ENCODE measurements around the gene RELN. TPM values are rescaled to one million over a fixed set of nuclear protein-coding genes. Genes with fewer than 3 reads are reported as not detected.

Gene RELN
- total and polyA plus RNA-seq, 8 donors: 0.08 to 1.4 (median 0.64) TPM

GRCh38 chr7:103549786-103550185 is 439.7 kb downstream of the RELN start:
- 65 to 77% methylated on average over 2 of the region's 2 CpGs for WGBS, 2 donors
- intact Hi-C loops (cut with DNase I): no loop called here
- H3K27ac ChIP-seq: no peak overlapping the region
- FAIRE-seq: no peak
- no peaks in the 10 kb centered on the region for H3K4me1 ChIP-seq
- no peak for DNase-seq
- no peaks in the 10 kb centered on the region for H3K9me3 ChIP-seq
- TF ChIP-seq, protein P1, sequence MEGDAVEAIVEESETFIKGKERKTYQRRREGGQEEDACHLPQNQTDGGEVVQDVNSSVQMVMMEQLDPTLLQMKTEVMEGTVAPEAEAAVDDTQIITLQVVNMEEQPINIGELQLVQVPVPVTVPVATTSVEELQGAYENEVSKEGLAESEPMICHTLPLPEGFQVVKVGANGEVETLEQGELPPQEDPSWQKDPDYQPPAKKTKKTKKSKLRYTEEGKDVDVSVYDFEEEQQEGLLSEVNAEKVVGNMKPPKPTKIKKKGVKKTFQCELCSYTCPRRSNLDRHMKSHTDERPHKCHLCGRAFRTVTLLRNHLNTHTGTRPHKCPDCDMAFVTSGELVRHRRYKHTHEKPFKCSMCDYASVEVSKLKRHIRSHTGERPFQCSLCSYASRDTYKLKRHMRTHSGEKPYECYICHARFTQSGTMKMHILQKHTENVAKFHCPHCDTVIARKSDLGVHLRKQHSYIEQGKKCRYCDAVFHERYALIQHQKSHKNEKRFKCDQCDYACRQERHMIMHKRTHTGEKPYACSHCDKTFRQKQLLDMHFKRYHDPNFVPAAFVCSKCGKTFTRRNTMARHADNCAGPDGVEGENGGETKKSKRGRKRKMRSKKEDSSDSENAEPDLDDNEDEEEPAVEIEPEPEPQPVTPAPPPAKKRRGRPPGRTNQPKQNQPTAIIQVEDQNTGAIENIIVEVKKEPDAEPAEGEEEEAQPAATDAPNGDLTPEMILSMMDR (IDR thresholded peaks at IDR 0.05): no peak
- no peak overlapping the region for H3K4me3 ChIP-seq
- no peaks in the 10 kb centered on the region for H3K27me3 ChIP-seq
- ATAC-seq: no peak
- H3K36me3 ChIP-seq: no peaks in the 10 kb centered on the region

DNA sequence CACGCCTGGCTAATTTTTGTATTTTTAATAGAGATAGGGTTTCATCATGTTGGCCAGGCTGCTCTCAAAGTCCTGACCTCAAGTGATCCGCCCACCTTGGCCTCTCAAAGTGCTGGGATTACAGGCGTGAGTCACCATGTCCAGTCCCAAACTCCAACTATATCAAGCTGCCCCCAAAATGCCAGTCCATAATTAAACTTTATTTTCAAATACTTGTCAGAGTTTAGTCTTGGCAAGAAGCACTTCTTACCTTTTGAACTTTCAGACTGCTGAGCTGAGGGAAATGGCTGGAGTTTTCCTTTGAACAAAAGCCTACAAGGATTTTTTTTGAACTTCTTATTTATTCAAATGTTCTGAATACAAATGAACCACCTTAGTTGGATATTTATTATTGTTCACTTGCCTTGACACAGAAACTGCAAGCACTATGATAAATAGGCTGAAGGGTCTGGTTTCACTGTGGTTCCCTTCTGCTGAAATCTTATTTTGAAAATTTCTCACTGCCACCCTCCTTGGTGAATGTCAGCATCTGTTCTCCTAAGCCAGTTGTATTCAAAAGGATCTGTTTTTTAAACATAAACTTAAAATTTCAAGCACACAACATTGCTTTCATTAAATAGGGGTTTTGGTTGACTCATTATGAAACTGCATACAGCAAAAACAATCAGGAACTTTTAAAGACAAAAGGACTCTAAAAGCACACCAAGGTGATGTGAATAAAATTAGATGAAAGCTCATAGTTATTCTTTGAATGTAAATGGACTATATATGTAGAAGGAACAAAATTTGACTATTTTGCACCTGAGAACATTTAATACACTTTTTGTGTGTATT is 441.8 kb downstream of the RELN start:
- Histone ChIP-seq H3K4me3 (no peak overlapping the region), H3K27me3 (no peaks in the 10 kb centered on the region), H3K4me1 (no peaks in the 10 kb centered on the region), H3K36me3 (no peaks in the 10 kb centered on the region), H3K9me3 (no peaks in the 10 kb centered on the region), H3K27ac (no peak overlapping the region)
- FAIRE-seq (no peak), DNase-seq (no peak), ATAC-seq (no peak)
- intact Hi-C loops (cut with DNase I): no loop called here
- WGBS, 2 donors: 81 to 90% methylated on average over 3 of the region's 3 CpGs
- TF ChIP-seq, protein P1 (IDR thresholded peaks at IDR 0.05): no peak

GRCh38 chr7:103542470-103542869 is 447.0 kb downstream of the RELN start:
- ATAC-seq (no peak), FAIRE-seq (no peak), DNase-seq (no peak)
- H3K4me1 ChIP-seq: no peaks in the 10 kb centered on the region
- no peaks in the 10 kb centered on the region for H3K9me3 ChIP-seq
- no peak overlapping the region for H3K4me3 ChIP-seq
- H3K36me3 ChIP-seq: no peaks in the 10 kb centered on the region
- intact Hi-C loops (cut with DNase I): no loop called here
- 73 to 75% methylated on average over 5 of the region's 5 CpGs for WGBS, 2 donors
- no peak overlapping the region for H3K27ac ChIP-seq
- no peaks in the 10 kb centered on the region for H3K27me3 ChIP-seq
- TF ChIP-seq, protein P1 (IDR thresholded peaks at IDR 0.05): no peak

GRCh38 chr7:103541947-103542346 is 447.5 kb downstream of the RELN start:
- no peak overlapping the region for H3K4me3 ChIP-seq
- H3K27ac ChIP-seq: no peak overlapping the region
- H3K9me3 ChIP-seq: no peaks in the 10 kb centered on the region
- whole genome bisulfite sequencing, 2 donors: 87 to 90% methylated on average over 2 of the region's 2 CpGs
- H3K4me1 ChIP-seq: no peaks in the 10 kb centered on the region
- TF ChIP-seq, protein P1 (IDR thresholded peaks at IDR 0.05): no peak
- ATAC-seq (no peak), DNase-seq (no peak), FAIRE-seq (no peak)
- H3K36me3 ChIP-seq: no peaks in the 10 kb centered on the region
- H3K27me3 ChIP-seq: no peaks in the 10 kb centered on the region
- intact Hi-C loops (cut with DNase I): no loop called here

DNA sequence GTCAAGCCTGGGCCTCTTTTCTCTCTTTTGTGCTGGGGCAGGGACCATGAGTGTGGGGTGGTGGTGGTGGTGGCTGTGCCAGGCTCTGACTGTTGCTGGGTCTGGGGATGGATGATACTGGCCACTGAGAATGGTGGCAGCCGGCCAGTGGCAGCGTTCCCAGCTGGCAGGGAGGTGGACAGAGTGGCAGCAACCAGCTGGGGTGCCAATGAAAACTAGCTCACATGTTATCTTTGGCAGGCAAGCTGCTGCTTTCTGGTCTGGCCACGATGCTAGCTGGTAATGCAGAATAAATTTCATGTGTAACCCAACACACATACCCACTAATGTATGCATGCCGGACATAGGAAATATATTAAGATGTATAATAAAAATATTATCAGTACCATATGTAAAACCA is 448.4 kb downstream of the RELN start:
- ATAC-seq (peak; percentile 80 to 99 (median 94)), DNase-seq (peak; percentile 51 to 90 (median 77)), FAIRE-seq (no peak)
- no peaks in the 10 kb centered on the region for H3K9me3 ChIP-seq
- no peaks in the 10 kb centered on the region for H3K4me1 ChIP-seq
- 20 to 24% methylated on average over 4 of the region's 4 CpGs for WGBS, 2 donors
- no peaks in the 10 kb centered on the region for H3K27me3 ChIP-seq
- no peak overlapping the region for H3K27ac ChIP-seq
- intact Hi-C loops (cut with DNase I): no loop called here
- H3K36me3 ChIP-seq: no peaks in the 10 kb centered on the region
- H3K4me3 ChIP-seq: no peak overlapping the region
- TF ChIP-seq, protein P1 (IDR thresholded peaks at IDR 0.05): no peak

Data from pancreas (tissue), 10 donors.